HEK293 (cell line): ENCODE results near the gene FOSB.

Source experiments
- ATF2 ChIP-seq: fragments of 450-650 bp; formaldehyde crosslinking; IDR thresholded peaks from 2 replicates; pipeline ENCODE4 v1.5.1; 2016; ENCODE audit warnings: missing biosample characterization, missing genetic modification characterization, low read depth
- CTCF ChIP-seq: fragments of 450-650 bp; formaldehyde crosslinking; IDR thresholded peaks from 2 replicates; pipeline ENCODE4 v1.5.1; 2016; ENCODE audit warnings: missing biosample characterization, missing genetic modification characterization
- FEZF1 ChIP-seq: fragments of 450-650 bp; formaldehyde crosslinking; IDR thresholded peaks from 2 replicates; pipeline ENCODE4 v1.5.1; 2016; ENCODE audit warnings: missing biosample characterization, missing genetic modification characterization
- REST ChIP-seq: fragments of 450-650 bp; formaldehyde crosslinking; IDR thresholded peaks from 2 replicates; pipeline ENCODE4 v1.5.1; 2016; ENCODE audit warnings: missing biosample characterization, missing genetic modification characterization
- TCF7L2 ChIP-seq: IDR thresholded peaks from 2 replicates; pipeline ENCODE4 v1.6.1; 2011; ENCODE audit warnings: low read depth, mild to moderate bottlenecking, inconsistent platforms, low read length, moderate library complexity, borderline replicate concordance
- YY1 ChIP-seq: fragments of 450-650 bp; formaldehyde crosslinking; IDR thresholded peaks from 2 replicates; pipeline ENCODE4 v1.5.1; 2018; ENCODE audit warnings: missing biosample characterization, missing genetic modification characterization
- ZBTB1 ChIP-seq: fragments of 450-650 bp; formaldehyde crosslinking; IDR thresholded peaks from 2 replicates; pipeline ENCODE4 v1.5.1; 2016; ENCODE audit warnings: missing biosample characterization, missing genetic modification characterization
- ZNF274 ChIP-seq, 2 experiments: fragments of 200-500 bp in 1 of 2; fragments of 450-650 bp in 1 of 2; sonication (Bioruptor generic) in 1 of 2; formaldehyde crosslinking in 1 of 2; IDR thresholded peaks; 2 replicates each; pipeline versions ENCODE4 v1.5.1 to v1.6.1; 2014 to 2016; ENCODE audit warnings: borderline replicate concordance in 1 of 2, inconsistent platforms in 1 of 2, low read length in 1 of 2, missing biosample characterization in 1 of 2, missing genetic modification characterization in 1 of 2
- ZNF629 ChIP-seq: fragments of 450-650 bp; formaldehyde crosslinking; IDR thresholded peaks from 2 replicates; pipeline ENCODE4 v1.5.1; 2017; ENCODE audit warnings: missing biosample characterization, missing genetic modification characterization
- ZNF664 ChIP-seq: fragments of 450-650 bp; formaldehyde crosslinking; IDR thresholded peaks from 2 replicates; pipeline ENCODE4 v1.5.1; 2016; ENCODE audit warnings: missing biosample characterization, missing genetic modification characterization
- ZNF707 ChIP-seq: fragments of 450-650 bp; formaldehyde crosslinking; IDR thresholded peaks from 2 replicates; pipeline ENCODE4 v1.5.1; 2016; ENCODE audit warnings: missing biosample characterization, missing genetic modification characterization

DNA sequence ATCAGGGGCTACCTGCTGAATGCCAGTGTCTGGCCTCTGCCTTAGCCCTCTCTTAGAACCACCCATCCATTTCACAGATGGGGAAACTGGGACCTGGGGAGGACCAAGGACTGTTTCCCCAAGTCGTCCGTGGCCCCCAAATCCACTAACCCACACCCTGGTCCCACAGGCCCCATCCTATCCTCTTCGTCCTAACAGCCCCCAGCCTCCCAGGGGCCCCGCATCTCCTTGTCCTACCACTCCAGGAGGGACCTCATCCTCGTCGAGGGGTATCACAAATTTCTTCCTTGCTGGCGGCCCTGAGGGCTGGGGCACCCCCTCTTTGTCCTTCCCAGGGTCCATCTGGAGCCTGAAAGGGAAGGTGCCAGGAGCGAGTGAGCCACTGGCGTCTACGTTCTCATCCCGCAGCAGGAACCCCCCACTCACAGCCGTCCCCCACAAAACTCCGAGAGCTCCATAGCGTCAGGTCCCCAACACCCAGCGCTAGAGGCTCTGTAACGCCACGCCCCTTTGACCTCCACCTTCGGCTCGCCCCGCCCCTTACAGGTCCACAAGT, 44.7 kb upstream of the FOSB start:
- TF ChIP-seq ZNF629 (tag by site-specific recombination) (no peak), ZNF707 (tag by site-specific recombination) (no peak), CTCF (tag by site-specific recombination) (no peak), TCF7L2 (no peak), ZBTB1 (tag by site-specific recombination) (no peak), REST (tag by site-specific recombination) (no peak), ATF2 (tag by site-specific recombination) (no peak), FEZF1 (tag by site-specific recombination) (no peak), ZNF664 (tag by site-specific recombination) (no peak), YY1 (no peak), ZNF274 (IDR thresholded peaks at IDR 0.05; ENCODE audit: low read length) (no peak), ZNF274 (tag by site-specific recombination; IDR thresholded peaks at IDR 0.05; ENCODE audit: borderline replicate concordance) (no peak)
